Ovary (tissue), 3 donors: ENCODE measurements around the gene CLIC5.

ENCODE experiments used
- CTCF ChIP-seq, 3 donors: fragments of 450-650 bp in 2 of 3; fragments of 200-600 bp in 1 of 3; IDR thresholded peaks; one replicate each; pipeline versions ENCODE4 v1.5.1 to v1.8.0; 2016 to 2022; ENCODE audit warnings: antibody characterized with exemption in 3 of 3, mild to moderate bottlenecking in 1 of 3
- EP300 ChIP-seq: sonication (generic); formaldehyde crosslinking; IDR thresholded peaks from one replicate; pipeline ENCODE4 v1.6.1; 2017; ENCODE audit warnings: antibody characterized with exemption
- POLR2A ChIP-seq: fragments of 450-650 bp; IDR thresholded peaks from one replicate; pipeline ENCODE4 v1.6.1; 2017; ENCODE audit warnings: antibody characterized with exemption, mild to moderate bottlenecking, moderate library complexity
- donor health status: DM: no; HTN: no; CAD: no.

- TF ChIP-seq CTCF (IDR thresholded peaks at IDR 0.05): no peak
- TF ChIP-seq POLR2A: no peak
- TF ChIP-seq EP300: no peak
Observed at GRCh38 chr6:46062991-46063390, 47.3 kb upstream of the CLIC5 start.
